ENCODE results near the gene HTATIP2. TPM values are rescaled to one million over a fixed set of nuclear protein-coding genes. Genes with fewer than 3 reads are reported as not detected.
"Not testable (repeated sequence)": the region's sequence is repeated elsewhere in the genome, so short reads cannot be mapped to it uniquely, and the experiment has no call there.

HTATIP2 gene
- total RNA-seq, 1 donor from 2014 or later: 34.6 TPM

DNA sequence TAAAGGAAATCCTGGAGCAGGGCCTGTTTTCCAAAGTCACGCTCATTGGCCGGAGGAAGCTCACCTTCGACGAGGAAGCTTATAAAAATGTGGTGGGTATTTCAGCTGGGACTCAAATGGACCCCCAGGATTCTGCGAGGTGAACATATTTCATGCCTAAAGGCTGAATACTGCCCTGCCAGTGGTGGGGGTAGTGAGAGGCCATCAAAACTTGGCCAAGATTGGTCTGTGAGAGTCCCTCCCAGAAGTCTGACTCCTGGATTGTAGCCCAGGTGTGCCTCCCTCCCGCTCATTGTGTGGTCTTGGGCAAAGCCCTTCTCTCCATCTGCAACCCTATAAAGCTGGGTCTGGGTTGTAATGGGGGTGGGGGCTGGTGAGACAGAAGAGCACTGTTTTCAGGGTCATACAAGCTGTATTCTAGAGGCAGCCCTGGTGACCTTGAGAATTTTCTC, 853 bp downstream of the HTATIP2 start:
- DNase-seq (ENCODE audit: low spot score in 2 of 2): no peak
- TF ChIP-seq, protein P1, sequence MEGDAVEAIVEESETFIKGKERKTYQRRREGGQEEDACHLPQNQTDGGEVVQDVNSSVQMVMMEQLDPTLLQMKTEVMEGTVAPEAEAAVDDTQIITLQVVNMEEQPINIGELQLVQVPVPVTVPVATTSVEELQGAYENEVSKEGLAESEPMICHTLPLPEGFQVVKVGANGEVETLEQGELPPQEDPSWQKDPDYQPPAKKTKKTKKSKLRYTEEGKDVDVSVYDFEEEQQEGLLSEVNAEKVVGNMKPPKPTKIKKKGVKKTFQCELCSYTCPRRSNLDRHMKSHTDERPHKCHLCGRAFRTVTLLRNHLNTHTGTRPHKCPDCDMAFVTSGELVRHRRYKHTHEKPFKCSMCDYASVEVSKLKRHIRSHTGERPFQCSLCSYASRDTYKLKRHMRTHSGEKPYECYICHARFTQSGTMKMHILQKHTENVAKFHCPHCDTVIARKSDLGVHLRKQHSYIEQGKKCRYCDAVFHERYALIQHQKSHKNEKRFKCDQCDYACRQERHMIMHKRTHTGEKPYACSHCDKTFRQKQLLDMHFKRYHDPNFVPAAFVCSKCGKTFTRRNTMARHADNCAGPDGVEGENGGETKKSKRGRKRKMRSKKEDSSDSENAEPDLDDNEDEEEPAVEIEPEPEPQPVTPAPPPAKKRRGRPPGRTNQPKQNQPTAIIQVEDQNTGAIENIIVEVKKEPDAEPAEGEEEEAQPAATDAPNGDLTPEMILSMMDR (IDR thresholded peaks at IDR 0.05): no peak
- H3K36me3 ChIP-seq: peaks cover 0 to 6% of the 10 kb centered on the region in 2 donors
- H3K27ac ChIP-seq: peak overlapping the region; percentile 78 to 95
- no peaks in the 10 kb centered on the region for H3K27me3 ChIP-seq
- intact Hi-C loops (cut with DNase I): loop anchor here (1.0 to 10.0 kb wide), 4 partner anchors 23 to 1660 kb away; partner anchors contain the start of gene PRMT3
- H3K4me1 ChIP-seq: peaks cover 4 to 14% of the 10 kb centered on the region in 2 donors
- peak overlapping the region; percentile 91 to 99 for H3K4me3 ChIP-seq
- H3K9me3 ChIP-seq: no peaks in the 10 kb centered on the region

DNA sequence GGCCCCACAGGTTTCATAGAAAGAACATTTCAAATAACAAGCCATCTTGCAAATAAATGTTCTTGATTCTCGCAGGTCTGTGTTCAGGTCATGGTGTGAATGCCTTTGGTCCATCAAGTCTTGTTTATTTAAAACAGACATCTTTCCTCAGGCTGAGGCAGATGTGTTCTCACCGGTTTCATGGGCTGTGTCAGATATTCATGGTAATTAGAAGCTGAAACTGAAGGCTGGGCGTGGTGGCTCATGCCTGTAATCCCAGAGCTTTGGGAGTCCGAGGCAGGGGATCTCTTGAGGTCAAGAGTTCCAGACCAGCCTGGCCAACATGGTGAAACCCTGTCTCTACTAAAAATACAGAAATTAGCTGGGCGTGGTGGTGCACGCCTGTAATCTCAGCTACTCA, 2.0 kb downstream of the HTATIP2 start:
- DNase-seq (ENCODE audit: low spot score in 2 of 2); H3K27me3 ChIP-seq; H3K4me3 ChIP-seq; H3K9me3 ChIP-seq; H3K36me3 ChIP-seq; H3K27ac ChIP-seq: not testable (repeated sequence)
- intact Hi-C loops (cut with DNase I): loop anchor here (5.0 to 10.0 kb wide), 4 partner anchors 431 to 1838 kb away; partner anchors contain the start of gene TSG101
- peaks cover 4 to 14% of the 10 kb centered on the region in 2 donors for H3K4me1 ChIP-seq

DNA sequence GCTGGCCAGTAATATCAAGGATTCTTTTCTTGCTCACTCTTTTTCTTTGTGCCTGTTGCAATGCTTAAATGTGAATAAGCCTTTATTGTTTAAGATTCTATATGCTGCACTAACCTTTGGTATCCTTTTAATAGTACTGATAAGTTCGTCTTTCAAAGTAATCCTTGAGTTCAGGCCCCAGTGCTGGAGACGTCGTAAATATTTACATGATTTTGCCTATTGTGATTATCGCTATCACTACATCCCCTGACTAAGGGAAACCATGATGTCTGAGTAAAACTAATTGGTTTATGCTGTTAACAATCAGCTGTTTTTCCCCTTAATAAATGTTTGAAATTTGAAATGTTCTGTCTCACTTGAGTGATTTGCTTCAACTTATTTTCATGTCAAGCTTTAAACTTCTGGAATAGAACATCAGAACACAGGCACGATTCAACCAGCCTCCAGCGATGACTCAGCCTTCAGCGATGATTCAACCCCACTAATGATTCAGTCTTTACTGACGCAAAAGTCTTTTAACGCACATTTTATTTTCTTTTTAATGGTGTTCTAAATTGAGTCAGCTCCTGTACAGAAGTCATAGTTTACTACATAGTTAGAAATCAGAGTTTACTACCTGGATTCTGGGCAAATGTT, 3.9 kb downstream of the HTATIP2 start:
- Histone ChIP-seq H3K9me3 (no peaks in the 10 kb centered on the region), H3K4me3 (no peak overlapping the region), H3K27me3 (no peaks in the 10 kb centered on the region), H3K4me1 (peaks cover 4 to 14% of the 10 kb centered on the region in 2 donors), H3K36me3 (peaks cover 0 to 6% of the 10 kb centered on the region in 2 donors), H3K27ac (peak overlapping the region; percentile 10 to 73)
- peak in 1 of 2 donors; percentile 80 for DNase-seq (ENCODE audit: low spot score in 2 of 2)
- intact Hi-C loops (cut with DNase I): loop anchor here (5.0 to 10.0 kb wide), 4 partner anchors 433 to 1840 kb away; partner anchors contain the start of gene TSG101
- TF ChIP-seq, protein P1 (IDR thresholded peaks at IDR 0.05): no peak

DNA sequence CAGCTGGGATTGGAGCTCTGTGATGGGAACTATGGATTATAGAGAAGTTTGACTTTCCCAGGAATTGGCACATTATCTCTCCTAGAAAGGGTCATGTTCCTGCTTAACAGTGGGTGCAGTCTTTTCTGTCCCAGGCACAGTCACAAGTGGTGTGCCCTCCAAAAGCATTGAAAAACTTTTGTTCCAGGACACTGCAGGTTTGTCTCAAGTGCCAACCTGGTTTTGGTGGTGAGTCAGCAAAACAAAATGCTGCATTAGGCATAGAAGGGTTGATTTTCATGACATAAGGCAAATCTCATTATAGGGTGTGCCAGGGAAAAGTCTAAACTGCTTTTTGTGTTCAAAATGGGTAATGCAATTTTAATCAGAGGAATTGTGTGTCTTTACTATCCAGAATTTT, 4.9 kb downstream of the HTATIP2 start:
- H3K36me3 ChIP-seq: peaks cover 0 to 6% of the 10 kb centered on the region in 2 donors

DNA sequence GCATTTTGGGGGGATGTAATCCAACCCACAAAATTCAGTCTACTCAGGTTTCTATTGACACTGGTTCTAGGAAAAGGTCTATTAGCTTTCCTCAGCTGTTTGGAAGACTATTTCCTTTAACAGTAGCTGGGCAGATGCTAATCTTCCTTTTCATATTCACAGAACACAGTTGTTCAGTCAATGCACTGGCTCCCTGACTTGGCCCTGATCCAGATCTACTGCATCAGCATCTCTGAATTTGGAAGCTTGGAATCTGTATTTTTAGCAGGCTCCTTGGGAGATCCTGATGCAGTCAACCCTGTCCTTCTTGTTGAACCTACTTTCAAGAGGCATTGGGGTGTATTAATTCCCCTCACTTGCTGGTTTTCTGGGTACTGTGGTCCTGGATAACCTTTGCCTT, 6.3 kb downstream of the HTATIP2 start:
- Histone ChIP-seq H3K27me3 (no peaks in the 10 kb centered on the region), H3K27ac (no peak overlapping the region), H3K4me3 (no peak overlapping the region), H3K4me1 (peaks cover 4% of the 10 kb centered on the region in 2 donors), H3K9me3 (no peaks in the 10 kb centered on the region), H3K36me3 (peaks cover 0 to 6% of the 10 kb centered on the region in 2 donors)
- intact Hi-C loops (cut with DNase I): loop anchor here (5.0 to 10.0 kb wide), 4 partner anchors 435 to 1843 kb away; partner anchors contain the start of gene TSG101
- DNase-seq (ENCODE audit: low spot score in 2 of 2): no peak
- TF ChIP-seq, protein P1 (IDR thresholded peaks at IDR 0.05): no peak

More for the DNA sequence above, 4.9 kb downstream of the HTATIP2 start:
- H3K4me3 ChIP-seq: no peak overlapping the region
- DNase-seq (ENCODE audit: low spot score in 2 of 2): no peak
- no peaks in the 10 kb centered on the region for H3K9me3 ChIP-seq
- H3K27ac ChIP-seq: peak overlapping the region in 1 of 2 donors; percentile 73
- TF ChIP-seq, protein P1 (IDR thresholded peaks at IDR 0.05): no peak
- intact Hi-C loops (cut with DNase I): loop anchor here (5.0 to 10.0 kb wide), 4 partner anchors 434 to 1841 kb away; partner anchors contain the start of gene TSG101
- H3K27me3 ChIP-seq: no peaks in the 10 kb centered on the region
- H3K4me1 ChIP-seq: peaks cover 4 to 12% of the 10 kb centered on the region in 2 donors

DNA sequence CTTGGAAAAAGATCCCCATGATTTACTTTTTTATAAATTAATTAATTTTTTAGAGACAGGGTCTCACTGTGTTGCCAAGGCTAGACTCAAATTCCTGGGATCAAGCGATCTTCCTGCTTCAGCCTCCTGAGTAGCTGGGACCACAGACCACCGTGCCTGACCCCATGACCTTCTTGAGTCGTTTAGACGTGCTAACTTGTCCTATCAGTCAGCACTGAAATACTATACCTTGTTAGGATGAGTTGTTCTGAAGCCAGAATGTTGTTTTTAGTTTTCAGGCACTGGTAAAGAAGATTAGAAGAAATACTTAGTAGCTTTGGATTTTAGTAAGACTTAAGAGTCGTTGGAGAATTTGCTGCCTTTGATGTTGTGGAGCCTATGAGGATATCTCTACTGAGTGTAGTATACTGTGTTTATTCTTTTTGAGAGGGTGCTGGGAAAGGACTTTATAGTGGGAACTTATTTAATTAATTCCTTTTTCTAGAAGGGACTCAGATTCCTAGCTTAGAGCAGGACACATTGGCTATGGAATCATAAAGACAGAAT, 8.6 kb downstream of the HTATIP2 start:
- no peak for DNase-seq (ENCODE audit: low spot score in 2 of 2)
- intact Hi-C loops (cut with DNase I): no loop called here
- TF ChIP-seq, protein P1 (IDR thresholded peaks at IDR 0.05): no peak

More for the DNA sequence above, 8.6 kb downstream of the HTATIP2 start:
- Histone ChIP-seq H3K4me1 (peaks cover 0 to 2% of the 10 kb centered on the region in 2 donors), H3K9me3 (no peaks in the 10 kb centered on the region), H3K36me3 (peaks cover 0 to 10% of the 10 kb centered on the region in 2 donors), H3K27me3 (no peaks in the 10 kb centered on the region), H3K27ac (no peak overlapping the region), H3K4me3 (no peak overlapping the region)

All from ascending aorta (tissue), 2 donors.